WTC11 (cell line): ENCODE results near the gene DGKQ. TPM values are rescaled to one million over a fixed set of nuclear protein-coding genes. Genes with fewer than 3 reads are reported as not detected.
A peak's percentile ranks its signal among the peaks of the same experiment; 100 is the strongest.

Source experiments
- ATAC-seq: fragments of 200-7000 bp; cut with Tn5 transposase; 2 replicates; pipeline ENCODE4 v1.10.0; 2021; ENCODE audit warnings: mild to moderate bottlenecking, moderate library complexity
- CTCF ChIA-PET: fragments of 300-600 bp; sonication (Branson Sonifier 250); formaldehyde crosslinking; loops from one replicate; lab custom pipeline; 2021; ENCODE audit warnings: antibody characterized with exemption; lab: Charles Lee
- POLR2A ChIA-PET: fragments of 350-600 bp; sonication (Branson Sonifier 250); formaldehyde crosslinking; loops from one replicate; lab custom pipeline; 2021; ENCODE audit warnings: antibody characterized with exemption; lab: Charles Lee
- DNase-seq: peaks from one replicate; pipeline ENCODE4 v3.0.0; 2021; ENCODE audit warnings: low spot score
- H3K27ac Mint-ChIP-seq: 2 replicates; pipeline ENCODE4 v1.8.0; 2021; ENCODE audit warnings: mixed read lengths
- H3K27me3 Mint-ChIP-seq: 2 replicates; pipeline ENCODE4 v1.8.0; 2021; ENCODE audit warnings: low read depth, mild to moderate bottlenecking, moderate library complexity, mixed read lengths
- H3K36me3 Mint-ChIP-seq: 2 replicates; pipeline ENCODE4 v1.8.0; 2021; ENCODE audit warnings: mixed read lengths
- H3K4me1 Mint-ChIP-seq: 2 replicates; pipeline ENCODE4 v1.8.0; 2022; ENCODE audit warnings: mixed read lengths
- H3K4me3 Mint-ChIP-seq: 2 replicates; pipeline ENCODE4 v1.8.0; 2021; ENCODE audit warnings: mild to moderate bottlenecking, moderate library complexity, mixed read lengths
- H3K9me3 Mint-ChIP-seq: 2 replicates; pipeline ENCODE4 v1.8.0; 2021; ENCODE audit warnings: mixed read lengths
- ELF4 ChIP-seq: sonication (generic); formaldehyde crosslinking; IDR thresholded peaks from 2 replicates; pipeline ENCODE4 v1.8.1; 2022; ENCODE audit warnings: low read depth, mild to moderate bottlenecking, moderate library complexity, missing genetic modification reagents
- GABPB1 ChIP-seq: sonication (generic); formaldehyde crosslinking; IDR thresholded peaks from 2 replicates; pipeline ENCODE4 v1.8.1; 2023; ENCODE audit warnings: mild to moderate bottlenecking, missing genetic modification reagents
- GRHL2 ChIP-seq: fragments of 250-450 bp; sonication (Bioruptor Pico); IDR thresholded peaks from 2 replicates; pipeline ENCODE4 v1.8.0; 2022; ENCODE audit warnings: mild to moderate bottlenecking, moderate library complexity; ENCODE audit not compliant: insufficient replicate concordance, severe bottlenecking
- IRF2 ChIP-seq: sonication (generic); formaldehyde crosslinking; IDR thresholded peaks from 2 replicates; pipeline ENCODE4 v1.8.0; 2022; ENCODE audit warnings: low read depth, missing genetic modification reagents, borderline replicate concordance
- JAZF1 ChIP-seq: fragments of 250-450 bp; sonication (Bioruptor Pico); IDR thresholded peaks from 2 replicates; pipeline ENCODE4 v1.9.0; 2021; ENCODE audit warnings: moderate library complexity, mild to moderate bottlenecking, inconsistent platforms
- ZNF121 ChIP-seq: sonication (generic); formaldehyde crosslinking; IDR thresholded peaks from 2 replicates; pipeline ENCODE4 v1.8.0; 2023; ENCODE audit warnings: missing genetic modification reagents
- ZNF232 ChIP-seq: sonication (generic); formaldehyde crosslinking; IDR thresholded peaks from 2 replicates; pipeline ENCODE4 v1.8.0; 2022; ENCODE audit warnings: mild to moderate bottlenecking, missing genetic modification reagents
- ZNF416 ChIP-seq: fragments of 250-450 bp; sonication (Bioruptor Pico); IDR thresholded peaks from 2 replicates; pipeline ENCODE4 v1.9.0; 2021; ENCODE audit warnings: mild to moderate bottlenecking, inconsistent platforms
- total RNA-seq: library from RNA; stranded (reverse); gene quantifications from 3 replicates; pipeline ENCODE4 v1.2.3, GENCODE V29; 2021
- TF ChIP-seq, protein P1 (sequence below): sonication (generic); formaldehyde crosslinking; IDR thresholded peaks from 2 replicates; pipeline ENCODE4 v1.8.0; 2022; ENCODE audit warnings: mild to moderate bottlenecking, missing genetic modification reagents
- TF ChIP-seq, protein P2 (sequence below): sonication (generic); formaldehyde crosslinking; IDR thresholded peaks from 2 replicates; pipeline ENCODE4 v1.8.0; 2023; ENCODE audit warnings: missing genetic modification reagents
- TF ChIP-seq, protein P3 (sequence below): sonication (generic); formaldehyde crosslinking; IDR thresholded peaks from 2 replicates; pipeline ENCODE4 v1.8.0; 2023; ENCODE audit warnings: missing genetic modification reagents, mild to moderate bottlenecking, borderline replicate concordance
- TF ChIP-seq, protein P4 (sequence below): sonication (generic); formaldehyde crosslinking; IDR thresholded peaks from 2 replicates; pipeline ENCODE4 v1.8.1; 2023; ENCODE audit warnings: mild to moderate bottlenecking, missing genetic modification reagents, moderate library complexity
- TF ChIP-seq, protein P5 (sequence below): sonication (generic); formaldehyde crosslinking; IDR thresholded peaks from 2 replicates; pipeline ENCODE4 v1.8.0; 2022; ENCODE audit warnings: missing genetic modification reagents
- TF ChIP-seq, protein P6 (sequence below): sonication (generic); formaldehyde crosslinking; IDR thresholded peaks from 2 replicates; pipeline ENCODE4 v1.8.1; 2022; ENCODE audit warnings: mild to moderate bottlenecking, moderate library complexity, missing genetic modification reagents
- TF ChIP-seq, protein P7 (sequence below): sonication (generic); formaldehyde crosslinking; IDR thresholded peaks from 2 replicates; pipeline ENCODE4 v1.8.1; 2022; ENCODE audit warnings: mild to moderate bottlenecking, missing genetic modification reagents, moderate library complexity, borderline replicate concordance
- TF ChIP-seq, protein P8 (sequence below): fragments of 250-450 bp; sonication (Bioruptor Pico); IDR thresholded peaks from 2 replicates; pipeline ENCODE4 v2.1.2; 2022; ENCODE audit warnings: mild to moderate bottlenecking, moderate library complexity
- TF ChIP-seq, protein P9 (sequence below): sonication (generic); formaldehyde crosslinking; IDR thresholded peaks from 2 replicates; pipeline ENCODE4 v1.8.1; 2023; ENCODE audit warnings: mild to moderate bottlenecking, moderate library complexity, missing genetic modification reagents
- TF ChIP-seq, protein P10 (sequence below): fragments of 250-450 bp; sonication (Bioruptor Pico); IDR thresholded peaks from 2 replicates; pipeline ENCODE4 v1.8.0; 2021; ENCODE audit warnings: mild to moderate bottlenecking

The DGKQ gene
- total RNA-seq, 1 experiment from 2014 or later, result 19.3 TPM

DNA sequence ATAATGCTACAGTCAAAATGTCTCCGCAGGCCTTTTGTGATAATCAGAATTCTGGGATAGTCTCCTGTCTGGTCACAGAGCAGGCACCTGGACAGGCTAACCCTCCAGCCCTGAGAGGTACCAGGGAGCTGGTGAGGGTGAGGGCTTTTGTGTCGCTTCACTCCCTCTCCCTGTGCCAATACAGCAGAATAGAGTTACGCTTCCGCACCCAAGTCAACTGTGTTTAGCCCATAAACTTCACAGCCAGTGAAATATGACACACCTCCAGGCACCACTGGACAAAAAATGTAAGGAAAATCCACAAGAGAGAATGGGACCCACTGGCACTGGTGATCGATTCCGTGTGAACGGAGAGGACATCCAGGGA is 42.6 kb downstream of the DGKQ start:
- Mint-ChIP-seq H3K4me3 (peak overlapping the region; percentile 96), H3K27me3 (no peaks in the 10 kb centered on the region), H3K27ac (peak overlapping the region; percentile 24; the same call in 1 of the 2 replicates), H3K36me3 (no peaks in the 10 kb centered on the region), H3K4me1 (peaks cover 23% of the 10 kb centered on the region), H3K9me3 (no peaks in the 10 kb centered on the region)
- ChIA-PET CTCF (interaction anchor here (1.9 to 2.1 kb wide), 2 partner anchors 18 to 32 kb away, joined by 5 to 6 read pairs; no protein-coding TSS in a partner anchor), POLR2A (no interaction called here)
- ATAC-seq (no peak), DNase-seq (no peak)
- TF ChIP-seq, protein P1, sequence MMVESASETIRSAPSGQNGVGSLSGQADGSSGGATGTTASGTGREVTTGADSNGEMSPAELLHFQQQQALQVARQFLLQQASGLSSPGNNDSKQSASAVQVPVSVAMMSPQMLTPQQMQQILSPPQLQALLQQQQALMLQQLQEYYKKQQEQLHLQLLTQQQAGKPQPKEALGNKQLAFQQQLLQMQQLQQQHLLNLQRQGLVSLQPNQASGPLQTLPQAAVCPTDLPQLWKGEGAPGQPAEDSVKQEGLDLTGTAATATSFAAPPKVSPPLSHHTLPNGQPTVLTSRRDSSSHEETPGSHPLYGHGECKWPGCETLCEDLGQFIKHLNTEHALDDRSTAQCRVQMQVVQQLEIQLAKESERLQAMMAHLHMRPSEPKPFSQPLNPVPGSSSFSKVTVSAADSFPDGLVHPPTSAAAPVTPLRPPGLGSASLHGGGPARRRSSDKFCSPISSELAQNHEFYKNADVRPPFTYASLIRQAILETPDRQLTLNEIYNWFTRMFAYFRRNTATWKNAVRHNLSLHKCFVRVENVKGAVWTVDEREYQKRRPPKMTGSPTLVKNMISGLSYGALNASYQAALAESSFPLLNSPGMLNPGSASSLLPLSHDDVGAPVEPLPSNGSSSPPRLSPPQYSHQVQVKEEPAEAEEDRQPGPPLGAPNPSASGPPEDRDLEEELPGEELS (CRISPR knock-in tag), result no peak
- TF ChIP-seq, protein P2, sequence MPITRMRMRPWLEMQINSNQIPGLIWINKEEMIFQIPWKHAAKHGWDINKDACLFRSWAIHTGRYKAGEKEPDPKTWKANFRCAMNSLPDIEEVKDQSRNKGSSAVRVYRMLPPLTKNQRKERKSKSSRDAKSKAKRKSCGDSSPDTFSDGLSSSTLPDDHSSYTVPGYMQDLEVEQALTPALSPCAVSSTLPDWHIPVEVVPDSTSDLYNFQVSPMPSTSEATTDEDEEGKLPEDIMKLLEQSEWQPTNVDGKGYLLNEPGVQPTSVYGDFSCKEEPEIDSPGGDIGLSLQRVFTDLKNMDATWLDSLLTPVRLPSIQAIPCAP (CRISPR knock-in tag), result no peak
- TF ChIP-seq, protein P3, sequence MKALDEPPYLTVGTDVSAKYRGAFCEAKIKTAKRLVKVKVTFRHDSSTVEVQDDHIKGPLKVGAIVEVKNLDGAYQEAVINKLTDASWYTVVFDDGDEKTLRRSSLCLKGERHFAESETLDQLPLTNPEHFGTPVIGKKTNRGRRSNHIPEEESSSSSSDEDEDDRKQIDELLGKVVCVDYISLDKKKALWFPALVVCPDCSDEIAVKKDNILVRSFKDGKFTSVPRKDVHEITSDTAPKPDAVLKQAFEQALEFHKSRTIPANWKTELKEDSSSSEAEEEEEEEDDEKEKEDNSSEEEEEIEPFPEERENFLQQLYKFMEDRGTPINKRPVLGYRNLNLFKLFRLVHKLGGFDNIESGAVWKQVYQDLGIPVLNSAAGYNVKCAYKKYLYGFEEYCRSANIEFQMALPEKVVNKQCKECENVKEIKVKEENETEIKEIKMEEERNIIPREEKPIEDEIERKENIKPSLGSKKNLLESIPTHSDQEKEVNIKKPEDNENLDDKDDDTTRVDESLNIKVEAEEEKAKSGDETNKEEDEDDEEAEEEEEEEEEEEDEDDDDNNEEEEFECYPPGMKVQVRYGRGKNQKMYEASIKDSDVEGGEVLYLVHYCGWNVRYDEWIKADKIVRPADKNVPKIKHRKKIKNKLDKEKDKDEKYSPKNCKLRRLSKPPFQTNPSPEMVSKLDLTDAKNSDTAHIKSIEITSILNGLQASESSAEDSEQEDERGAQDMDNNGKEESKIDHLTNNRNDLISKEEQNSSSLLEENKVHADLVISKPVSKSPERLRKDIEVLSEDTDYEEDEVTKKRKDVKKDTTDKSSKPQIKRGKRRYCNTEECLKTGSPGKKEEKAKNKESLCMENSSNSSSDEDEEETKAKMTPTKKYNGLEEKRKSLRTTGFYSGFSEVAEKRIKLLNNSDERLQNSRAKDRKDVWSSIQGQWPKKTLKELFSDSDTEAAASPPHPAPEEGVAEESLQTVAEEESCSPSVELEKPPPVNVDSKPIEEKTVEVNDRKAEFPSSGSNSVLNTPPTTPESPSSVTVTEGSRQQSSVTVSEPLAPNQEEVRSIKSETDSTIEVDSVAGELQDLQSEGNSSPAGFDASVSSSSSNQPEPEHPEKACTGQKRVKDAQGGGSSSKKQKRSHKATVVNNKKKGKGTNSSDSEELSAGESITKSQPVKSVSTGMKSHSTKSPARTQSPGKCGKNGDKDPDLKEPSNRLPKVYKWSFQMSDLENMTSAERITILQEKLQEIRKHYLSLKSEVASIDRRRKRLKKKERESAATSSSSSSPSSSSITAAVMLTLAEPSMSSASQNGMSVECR (CRISPR knock-in tag), result no peak
- TF ChIP-seq GABPB1 (CRISPR knock-in tag) (no peak), ELF4 (CRISPR knock-in tag) (no peak), ZNF232 (CRISPR knock-in tag) (no peak), JAZF1 (CRISPR knock-in tag) (no peak), GRHL2 (CRISPR knock-in tag) (no peak), IRF2 (no peak), ZNF121 (no peak), ZNF416 (no peak)
- TF ChIP-seq, protein P4, sequence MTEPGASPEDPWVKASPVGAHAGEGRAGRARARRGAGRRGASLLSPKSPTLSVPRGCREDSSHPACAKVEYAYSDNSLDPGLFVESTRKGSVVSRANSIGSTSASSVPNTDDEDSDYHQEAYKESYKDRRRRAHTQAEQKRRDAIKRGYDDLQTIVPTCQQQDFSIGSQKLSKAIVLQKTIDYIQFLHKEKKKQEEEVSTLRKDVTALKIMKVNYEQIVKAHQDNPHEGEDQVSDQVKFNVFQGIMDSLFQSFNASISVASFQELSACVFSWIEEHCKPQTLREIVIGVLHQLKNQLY (CRISPR knock-in tag), result no peak
- TF ChIP-seq, protein P5, sequence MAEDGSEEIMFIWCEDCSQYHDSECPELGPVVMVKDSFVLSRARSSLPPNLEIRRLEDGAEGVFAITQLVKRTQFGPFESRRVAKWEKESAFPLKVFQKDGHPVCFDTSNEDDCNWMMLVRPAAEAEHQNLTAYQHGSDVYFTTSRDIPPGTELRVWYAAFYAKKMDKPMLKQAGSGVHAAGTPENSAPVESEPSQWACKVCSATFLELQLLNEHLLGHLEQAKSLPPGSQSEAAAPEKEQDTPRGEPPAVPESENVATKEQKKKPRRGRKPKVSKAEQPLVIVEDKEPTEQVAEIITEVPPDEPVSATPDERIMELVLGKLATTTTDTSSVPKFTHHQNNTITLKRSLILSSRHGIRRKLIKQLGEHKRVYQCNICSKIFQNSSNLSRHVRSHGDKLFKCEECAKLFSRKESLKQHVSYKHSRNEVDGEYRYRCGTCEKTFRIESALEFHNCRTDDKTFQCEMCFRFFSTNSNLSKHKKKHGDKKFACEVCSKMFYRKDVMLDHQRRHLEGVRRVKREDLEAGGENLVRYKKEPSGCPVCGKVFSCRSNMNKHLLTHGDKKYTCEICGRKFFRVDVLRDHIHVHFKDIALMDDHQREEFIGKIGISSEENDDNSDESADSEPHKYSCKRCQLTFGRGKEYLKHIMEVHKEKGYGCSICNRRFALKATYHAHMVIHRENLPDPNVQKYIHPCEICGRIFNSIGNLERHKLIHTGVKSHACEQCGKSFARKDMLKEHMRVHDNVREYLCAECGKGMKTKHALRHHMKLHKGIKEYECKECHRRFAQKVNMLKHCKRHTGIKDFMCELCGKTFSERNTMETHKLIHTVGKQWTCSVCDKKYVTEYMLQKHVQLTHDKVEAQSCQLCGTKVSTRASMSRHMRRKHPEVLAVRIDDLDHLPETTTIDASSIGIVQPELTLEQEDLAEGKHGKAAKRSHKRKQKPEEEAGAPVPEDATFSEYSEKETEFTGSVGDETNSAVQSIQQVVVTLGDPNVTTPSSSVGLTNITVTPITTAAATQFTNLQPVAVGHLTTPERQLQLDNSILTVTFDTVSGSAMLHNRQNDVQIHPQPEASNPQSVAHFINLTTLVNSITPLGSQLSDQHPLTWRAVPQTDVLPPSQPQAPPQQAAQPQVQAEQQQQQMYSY (CRISPR knock-in tag), result no peak
- TF ChIP-seq, protein P6, sequence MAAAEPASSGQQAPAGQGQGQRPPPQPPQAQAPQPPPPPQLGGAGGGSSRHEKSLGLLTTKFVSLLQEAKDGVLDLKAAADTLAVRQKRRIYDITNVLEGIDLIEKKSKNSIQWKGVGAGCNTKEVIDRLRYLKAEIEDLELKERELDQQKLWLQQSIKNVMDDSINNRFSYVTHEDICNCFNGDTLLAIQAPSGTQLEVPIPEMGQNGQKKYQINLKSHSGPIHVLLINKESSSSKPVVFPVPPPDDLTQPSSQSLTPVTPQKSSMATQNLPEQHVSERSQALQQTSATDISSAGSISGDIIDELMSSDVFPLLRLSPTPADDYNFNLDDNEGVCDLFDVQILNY, result no peak
- TF ChIP-seq, protein P7, sequence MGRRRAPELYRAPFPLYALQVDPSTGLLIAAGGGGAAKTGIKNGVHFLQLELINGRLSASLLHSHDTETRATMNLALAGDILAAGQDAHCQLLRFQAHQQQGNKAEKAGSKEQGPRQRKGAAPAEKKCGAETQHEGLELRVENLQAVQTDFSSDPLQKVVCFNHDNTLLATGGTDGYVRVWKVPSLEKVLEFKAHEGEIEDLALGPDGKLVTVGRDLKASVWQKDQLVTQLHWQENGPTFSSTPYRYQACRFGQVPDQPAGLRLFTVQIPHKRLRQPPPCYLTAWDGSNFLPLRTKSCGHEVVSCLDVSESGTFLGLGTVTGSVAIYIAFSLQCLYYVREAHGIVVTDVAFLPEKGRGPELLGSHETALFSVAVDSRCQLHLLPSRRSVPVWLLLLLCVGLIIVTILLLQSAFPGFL, result no peak
- TF ChIP-seq, protein P8, sequence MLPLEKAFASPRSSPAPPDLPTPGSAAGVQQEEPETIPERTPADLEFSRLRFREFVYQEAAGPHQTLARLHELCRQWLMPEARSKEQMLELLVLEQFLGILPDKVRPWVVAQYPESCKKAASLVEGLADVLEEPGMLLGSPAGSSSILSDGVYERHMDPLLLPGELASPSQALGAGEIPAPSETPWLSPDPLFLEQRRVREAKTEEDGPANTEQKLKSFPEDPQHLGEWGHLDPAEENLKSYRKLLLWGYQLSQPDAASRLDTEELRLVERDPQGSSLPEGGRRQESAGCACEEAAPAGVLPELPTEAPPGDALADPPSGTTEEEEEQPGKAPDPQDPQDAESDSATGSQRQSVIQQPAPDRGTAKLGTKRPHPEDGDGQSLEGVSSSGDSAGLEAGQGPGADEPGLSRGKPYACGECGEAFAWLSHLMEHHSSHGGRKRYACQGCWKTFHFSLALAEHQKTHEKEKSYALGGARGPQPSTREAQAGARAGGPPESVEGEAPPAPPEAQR (CRISPR knock-in tag), result no peak
- TF ChIP-seq, protein P9, sequence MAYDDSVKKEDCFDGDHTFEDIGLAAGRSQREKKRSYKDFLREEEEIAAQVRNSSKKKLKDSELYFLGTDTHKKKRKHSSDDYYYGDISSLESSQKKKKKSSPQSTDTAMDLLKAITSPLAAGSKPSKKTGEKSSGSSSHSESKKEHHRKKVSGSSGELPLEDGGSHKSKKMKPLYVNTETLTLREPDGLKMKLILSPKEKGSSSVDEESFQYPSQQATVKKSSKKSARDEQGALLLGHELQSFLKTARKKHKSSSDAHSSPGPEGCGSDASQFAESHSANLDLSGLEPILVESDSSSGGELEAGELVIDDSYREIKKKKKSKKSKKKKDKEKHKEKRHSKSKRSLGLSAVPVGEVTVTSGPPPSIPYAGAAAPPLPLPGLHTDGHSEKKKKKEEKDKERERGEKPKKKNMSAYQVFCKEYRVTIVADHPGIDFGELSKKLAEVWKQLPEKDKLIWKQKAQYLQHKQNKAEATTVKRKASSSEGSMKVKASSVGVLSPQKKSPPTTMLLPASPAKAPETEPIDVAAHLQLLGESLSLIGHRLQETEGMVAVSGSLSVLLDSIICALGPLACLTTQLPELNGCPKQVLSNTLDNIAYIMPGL (CRISPR knock-in tag), result no peak
- TF ChIP-seq, protein P10, sequence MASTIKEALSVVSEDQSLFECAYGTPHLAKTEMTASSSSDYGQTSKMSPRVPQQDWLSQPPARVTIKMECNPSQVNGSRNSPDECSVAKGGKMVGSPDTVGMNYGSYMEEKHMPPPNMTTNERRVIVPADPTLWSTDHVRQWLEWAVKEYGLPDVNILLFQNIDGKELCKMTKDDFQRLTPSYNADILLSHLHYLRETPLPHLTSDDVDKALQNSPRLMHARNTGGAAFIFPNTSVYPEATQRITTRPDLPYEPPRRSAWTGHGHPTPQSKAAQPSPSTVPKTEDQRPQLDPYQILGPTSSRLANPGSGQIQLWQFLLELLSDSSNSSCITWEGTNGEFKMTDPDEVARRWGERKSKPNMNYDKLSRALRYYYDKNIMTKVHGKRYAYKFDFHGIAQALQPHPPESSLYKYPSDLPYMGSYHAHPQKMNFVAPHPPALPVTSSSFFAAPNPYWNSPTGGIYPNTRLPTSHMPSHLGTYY (CRISPR knock-in tag), result no peak
